NCI-H748 treated with DMSO at 0.1 percent for 48 hours (cell line): ENCODE results near the gene SEMA4C.
A peak's percentile ranks its signal among the peaks of the same experiment; 100 is the strongest.
"Not testable (repeated sequence)": the region's sequence is repeated elsewhere in the genome, so short reads cannot be mapped to it uniquely, and the experiment has no call there.

ENCODE experiments used
- DNase-seq: peaks from one replicate; lab custom pipeline; 2025; lab: John Stamatoyannopoulos, UW

SEMA4C gene

GRCh38 chr2:96866586-96866985 is 3.3 kb downstream of the SEMA4C start:
- no peak for DNase-seq

DNA sequence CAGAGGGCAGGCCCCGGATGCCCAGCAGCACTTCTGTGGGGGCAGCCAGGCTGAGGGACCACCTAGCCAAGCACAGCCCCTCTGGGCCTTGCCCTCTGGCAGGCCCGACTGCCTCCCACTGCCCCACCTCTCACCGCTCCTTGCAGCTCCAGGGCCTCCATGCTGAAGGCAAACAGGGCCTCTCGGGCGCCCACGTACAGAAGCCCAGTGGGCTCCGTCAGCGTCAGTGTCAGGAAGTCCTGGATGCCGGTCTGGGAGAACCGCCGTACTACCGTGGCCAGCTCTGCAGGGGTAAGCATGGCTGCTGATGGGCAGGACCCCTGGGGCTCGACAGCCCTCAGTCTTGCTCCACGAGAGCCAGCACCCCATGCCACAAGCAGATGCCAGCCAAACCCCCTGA is 3.7 kb downstream of the SEMA4C start:
- DNase-seq, result no peak

DNA sequence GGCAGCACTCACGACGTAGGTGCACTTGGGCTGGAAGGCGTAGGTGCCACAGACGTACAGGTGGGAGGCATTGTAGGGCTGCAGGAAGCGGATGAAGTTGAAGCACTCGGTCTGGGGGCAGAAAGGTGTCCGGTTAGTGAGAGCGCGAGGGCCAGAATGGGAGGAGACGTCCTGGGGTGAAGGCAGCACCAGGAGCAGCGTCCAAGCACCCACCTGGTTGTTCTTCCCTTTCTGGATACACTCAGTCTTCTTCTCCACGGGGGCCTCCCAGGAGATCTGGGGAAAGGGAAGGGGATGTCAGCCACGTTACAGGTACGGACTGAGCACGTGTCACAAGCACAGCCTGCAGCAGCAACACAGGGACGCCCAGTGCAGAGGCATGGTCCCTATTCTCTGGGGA is 4.2 kb downstream of the SEMA4C start:
- no peak for DNase-seq

GRCh38 chr2:96864343-96865091 is 5.4 kb downstream of the SEMA4C start:
- no peak for DNase-seq

GRCh38 chr2:96863575-96864342 is 6.1 kb downstream of the SEMA4C start:
- no peak for DNase-seq

DNA sequence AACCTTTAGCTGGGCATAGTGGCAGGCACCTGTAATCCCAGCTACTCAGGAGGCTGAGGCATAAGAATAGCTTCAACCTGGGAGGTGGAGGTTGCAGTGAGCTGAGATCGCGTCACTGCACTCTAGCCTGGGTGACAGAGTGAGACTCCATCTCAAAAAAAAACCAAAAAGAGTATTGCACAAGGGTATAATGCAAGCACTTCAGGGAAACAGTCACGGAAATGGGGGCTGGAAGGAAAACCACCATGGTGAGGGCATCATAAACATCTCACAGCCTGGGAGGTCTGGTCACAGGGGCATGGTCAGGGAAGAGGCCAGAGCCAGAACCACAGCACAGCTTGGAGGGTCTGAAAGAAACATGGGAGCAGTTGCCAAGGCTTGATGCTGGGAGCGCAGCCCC is 6.8 kb downstream of the SEMA4C start:
- not testable (repeated sequence) for DNase-seq

GRCh38 chr2:96861074-96861473 is 8.8 kb downstream of the SEMA4C start:
- DNase-seq, result no peak

DNA sequence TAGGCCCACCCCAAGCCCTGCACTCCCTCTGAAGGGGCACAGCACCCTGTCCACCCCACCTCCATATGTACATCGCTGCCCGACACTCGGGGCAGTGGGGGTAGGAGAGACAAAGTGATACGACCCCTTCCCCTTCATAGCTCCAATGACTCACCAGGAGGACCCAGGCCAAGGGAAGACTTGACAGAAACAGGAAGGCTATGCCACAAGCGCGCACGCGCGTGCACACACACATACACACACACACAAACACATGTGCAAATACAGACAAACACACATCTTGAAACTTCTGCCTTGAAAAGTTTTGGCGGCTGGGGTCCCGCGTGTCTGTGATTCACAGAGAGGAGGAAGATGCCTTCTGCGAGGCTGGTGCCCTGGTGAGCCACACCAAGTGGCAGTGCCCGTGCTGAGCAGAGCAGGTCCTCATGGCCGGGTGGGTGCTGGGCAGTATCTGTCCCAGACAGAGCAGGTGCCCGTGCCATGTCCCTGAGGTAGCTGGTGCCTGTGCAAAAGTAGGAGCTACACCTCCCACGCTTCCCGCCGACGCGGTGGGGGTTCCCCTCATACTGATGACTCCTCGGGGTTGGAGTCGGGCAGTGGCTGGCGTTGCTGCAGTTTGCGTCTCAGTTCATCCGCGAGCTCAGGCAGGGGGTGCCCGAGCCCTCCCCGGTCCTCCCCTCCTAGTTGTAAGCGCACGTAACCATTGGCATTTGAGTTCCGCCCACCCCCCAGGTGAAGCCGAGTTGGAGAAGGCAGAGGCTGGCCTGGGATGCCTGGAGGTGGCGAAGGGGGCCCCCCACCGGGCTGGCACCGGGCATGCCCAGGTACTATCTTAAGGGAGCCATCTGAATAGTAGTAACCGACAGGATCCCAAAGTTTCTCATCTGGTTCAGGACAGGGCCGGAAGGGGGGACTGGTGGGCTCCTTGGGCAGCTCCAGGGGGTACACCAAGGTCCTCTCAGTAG is 9.5 kb downstream of the SEMA4C start:
- no peak for DNase-seq

- DNase-seq, result no peak
Measured at GRCh38 chr2:96859681-96860064, 10.2 kb downstream of the SEMA4C start.

- no peak for DNase-seq
Measured at GRCh38 chr2:96859099-96859649, 10.7 kb downstream of the SEMA4C start.

DNA sequence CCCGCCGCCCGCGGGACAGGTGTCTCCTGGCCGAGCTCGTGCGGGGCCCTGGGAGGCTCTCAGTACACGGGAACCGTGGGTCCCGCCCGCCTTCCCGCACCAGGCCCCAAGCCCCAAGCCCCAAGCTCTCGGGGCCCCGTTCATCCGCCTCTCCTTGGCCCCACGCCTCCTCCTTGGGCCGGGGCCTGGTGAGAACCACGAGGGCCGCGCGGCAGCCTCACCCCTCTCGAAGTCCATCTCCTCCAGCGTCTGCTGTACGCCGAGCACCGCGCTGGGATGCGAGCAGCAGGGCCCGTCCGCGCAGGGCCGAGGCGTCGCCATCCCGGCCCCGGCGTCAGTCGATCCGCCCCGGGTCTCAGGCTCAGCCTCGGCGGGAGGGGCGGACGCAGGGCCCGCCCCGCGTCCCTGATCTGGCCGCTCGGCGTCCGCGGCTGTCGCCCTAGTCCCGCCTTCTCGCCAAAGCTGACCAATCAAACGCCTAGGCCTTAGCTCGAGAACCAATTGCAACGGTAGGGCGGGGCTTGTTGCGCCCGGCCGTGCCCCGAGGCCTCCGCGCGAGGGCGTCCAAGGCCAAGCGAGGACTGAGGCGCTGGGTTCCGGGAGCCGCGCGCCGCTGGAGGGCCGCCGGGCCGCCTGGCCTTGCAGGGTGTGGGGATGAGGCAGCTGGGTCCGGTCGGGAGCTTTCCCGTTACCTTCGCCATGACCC is 12.1 kb downstream of the SEMA4C start, which contains the start of gene ANKRD39:
ANKRD39 (minus strand) TSS at position 350 of the 706 bp plus-strand sequence; CDS start at position 321, 29 bp downstream.
- DNase-seq, result peak; percentile 92

GRCh38 chr2:96856776-96857666 is 12.9 kb downstream of the SEMA4C start:
- peak; percentile 13 for DNase-seq

DNA sequence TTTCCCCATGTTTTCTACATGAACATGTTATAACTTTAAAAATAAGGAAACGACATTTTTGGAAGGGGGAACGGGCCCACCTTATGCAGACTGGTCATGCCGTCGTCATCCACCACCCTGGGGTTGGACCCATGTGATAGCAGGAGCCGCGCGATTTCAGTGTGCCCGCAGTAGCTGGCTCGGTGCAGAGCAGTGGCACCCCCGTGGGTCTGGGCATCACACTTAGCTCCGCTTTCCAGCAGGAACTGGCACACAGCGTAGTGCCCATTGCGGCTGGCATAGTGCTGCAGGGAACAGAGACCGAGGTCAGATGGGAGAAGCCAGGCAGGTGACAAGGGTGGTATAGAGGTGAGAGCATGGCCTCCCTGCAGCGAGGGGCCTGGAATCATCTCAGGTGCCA is 16.6 kb downstream of the SEMA4C start:
- no peak for DNase-seq

DNA sequence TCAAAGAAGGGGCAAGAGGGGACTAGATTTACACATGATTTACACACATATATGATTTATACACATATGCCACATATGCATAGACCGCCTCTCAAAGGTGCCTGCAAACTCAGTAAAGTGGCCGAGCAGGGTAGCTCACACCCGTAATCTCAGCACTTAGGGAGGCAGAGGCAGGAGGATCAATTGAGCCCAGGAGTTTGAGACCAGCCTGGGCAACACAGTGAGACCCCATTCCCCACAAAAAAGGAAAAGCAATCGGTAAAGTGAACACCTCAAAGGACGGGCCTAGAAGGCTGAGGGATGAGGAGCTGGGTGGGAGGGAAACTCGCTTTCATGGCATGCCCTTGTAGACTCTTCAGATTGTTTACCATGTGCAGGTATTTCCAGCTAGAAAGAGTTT is 17.2 kb downstream of the SEMA4C start:
- DNase-seq, result no peak

DNA sequence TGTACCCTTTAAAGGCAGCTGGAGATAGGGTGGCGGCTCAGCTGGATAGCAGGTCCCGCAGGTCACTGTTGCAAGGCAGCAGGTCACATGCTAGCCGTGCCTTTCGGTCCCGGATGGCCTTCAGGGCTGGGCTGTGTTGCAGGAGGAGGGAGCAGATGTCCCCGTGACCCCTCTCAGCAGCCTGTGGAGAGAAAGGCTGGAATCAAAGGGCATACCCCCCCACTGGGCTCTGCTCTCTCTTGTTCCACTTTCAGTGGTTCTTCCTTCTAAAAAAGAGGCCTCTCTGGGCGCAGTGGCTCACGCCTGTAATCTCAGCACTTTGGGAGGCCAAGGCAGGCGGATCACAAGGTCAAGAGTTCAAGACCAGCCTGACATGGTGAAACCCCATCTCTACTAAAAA is 21.6 kb downstream of the SEMA4C start:
- DNase-seq, result no peak

- no peak for DNase-seq
Measured at GRCh38 chr2:96847586-96847985, 22.3 kb downstream of the SEMA4C start.

DNA sequence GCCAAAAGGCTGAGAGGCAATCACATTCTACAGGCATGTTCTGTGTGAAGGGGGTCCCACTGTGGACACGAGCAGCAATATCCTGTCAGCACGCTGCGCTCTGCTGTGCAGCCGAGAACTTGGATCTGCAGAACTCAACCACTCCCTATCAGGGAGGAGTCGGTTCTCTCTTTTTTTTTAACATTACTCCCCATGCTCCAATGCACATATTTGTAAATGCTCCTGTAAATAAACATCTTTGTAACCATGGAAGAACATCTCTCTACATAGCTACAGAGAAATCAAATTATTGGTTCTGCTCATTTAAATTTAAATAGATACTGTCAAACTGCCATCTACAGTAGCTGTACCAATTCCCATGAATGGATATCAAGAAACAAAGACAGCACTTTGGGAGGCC is 23.1 kb downstream of the SEMA4C start:
- no peak for DNase-seq

- DNase-seq, result no peak
Measured at GRCh38 chr2:96844405-96844808, 25.5 kb downstream of the SEMA4C start.

DNA sequence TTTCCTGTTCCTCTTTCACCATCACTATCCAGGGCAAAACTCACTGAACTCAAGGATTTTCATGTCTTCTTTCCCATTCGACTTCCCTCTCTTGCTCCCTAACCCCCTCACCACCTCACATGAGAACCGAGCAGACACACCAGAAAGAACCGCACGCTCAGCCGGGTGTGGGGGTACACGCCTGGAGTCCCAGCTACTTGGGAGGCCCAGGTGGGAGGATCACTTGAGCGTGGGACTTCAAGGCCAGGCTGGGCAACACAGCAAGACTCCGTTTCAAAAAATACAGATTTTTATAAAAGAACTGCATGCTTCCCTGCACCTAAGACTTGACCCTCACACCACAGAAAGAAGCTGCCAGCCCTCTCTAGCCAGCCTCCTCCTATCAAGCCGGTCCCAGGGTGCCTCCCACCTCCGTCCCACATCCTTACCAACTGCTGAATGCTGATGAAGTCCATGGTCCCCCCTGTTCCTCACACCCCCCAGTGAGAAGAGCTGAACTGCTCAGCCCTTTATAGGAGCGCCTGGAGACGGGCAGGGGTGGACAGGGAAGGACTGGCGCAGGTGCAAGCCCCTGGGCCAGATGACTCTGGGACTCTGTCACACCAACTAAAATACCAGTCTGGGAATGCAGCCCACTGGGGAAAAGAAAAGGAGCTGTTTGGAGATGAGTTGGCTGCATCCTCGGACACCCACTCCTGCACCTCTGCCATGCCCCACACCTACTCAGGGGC is 26.2 kb downstream of the SEMA4C start, which contains the start of gene ANKRD23:
ANKRD23 (minus strand) TSS at position 484 of the 731 bp plus-strand sequence; CDS start at position 455, 29 bp downstream.
- no peak for DNase-seq
